ENCODE results near the gene RASA4B.
"Not testable (repeated sequence)": the region's sequence is repeated elsewhere in the genome, so short reads cannot be mapped to it uniquely, and the experiment has no call there.

DNA sequence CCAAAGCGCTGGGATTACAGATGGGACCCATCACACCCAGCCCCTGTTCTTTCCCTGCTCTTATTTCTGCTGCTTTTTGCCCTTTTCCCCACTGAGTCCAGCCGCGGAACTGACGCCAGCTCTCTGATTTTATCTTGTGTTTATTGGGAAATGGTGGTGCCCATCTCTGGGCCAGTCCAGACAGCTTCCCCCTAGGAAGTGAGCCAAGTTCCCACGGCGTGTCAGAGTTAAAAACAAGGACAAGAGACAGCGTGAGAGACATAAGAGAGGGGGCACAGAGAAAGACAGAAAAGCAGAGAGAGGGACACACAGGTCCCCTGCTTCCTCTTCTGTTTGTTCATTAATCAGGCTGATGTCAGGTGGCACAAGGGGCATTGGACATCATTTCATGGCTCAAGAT lies 14.0 kb upstream of the RASA4B start:
- TF ChIP-seq, protein P1, sequence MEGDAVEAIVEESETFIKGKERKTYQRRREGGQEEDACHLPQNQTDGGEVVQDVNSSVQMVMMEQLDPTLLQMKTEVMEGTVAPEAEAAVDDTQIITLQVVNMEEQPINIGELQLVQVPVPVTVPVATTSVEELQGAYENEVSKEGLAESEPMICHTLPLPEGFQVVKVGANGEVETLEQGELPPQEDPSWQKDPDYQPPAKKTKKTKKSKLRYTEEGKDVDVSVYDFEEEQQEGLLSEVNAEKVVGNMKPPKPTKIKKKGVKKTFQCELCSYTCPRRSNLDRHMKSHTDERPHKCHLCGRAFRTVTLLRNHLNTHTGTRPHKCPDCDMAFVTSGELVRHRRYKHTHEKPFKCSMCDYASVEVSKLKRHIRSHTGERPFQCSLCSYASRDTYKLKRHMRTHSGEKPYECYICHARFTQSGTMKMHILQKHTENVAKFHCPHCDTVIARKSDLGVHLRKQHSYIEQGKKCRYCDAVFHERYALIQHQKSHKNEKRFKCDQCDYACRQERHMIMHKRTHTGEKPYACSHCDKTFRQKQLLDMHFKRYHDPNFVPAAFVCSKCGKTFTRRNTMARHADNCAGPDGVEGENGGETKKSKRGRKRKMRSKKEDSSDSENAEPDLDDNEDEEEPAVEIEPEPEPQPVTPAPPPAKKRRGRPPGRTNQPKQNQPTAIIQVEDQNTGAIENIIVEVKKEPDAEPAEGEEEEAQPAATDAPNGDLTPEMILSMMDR (IDR thresholded peaks at IDR 0.05; ENCODE audit: low read depth, low read length) = not testable (repeated sequence)
- not testable (repeated sequence) for TF ChIP-seq EZH2phosphoT487 (IDR thresholded peaks at IDR 0.05; ENCODE audit: low read depth)
